NOMO-1 treated with dmso at 0.1 percent for 144 hours (cell line): ENCODE measurements around the gene SYT9.
A peak's percentile ranks its signal among the peaks of the same experiment; 100 is the strongest.

Source experiments
- DNase-seq: peaks from one replicate; lab custom pipeline; 2025; ENCODE audit not compliant: unreplicated experiment; lab: John Stamatoyannopoulos, UW

Gene SYT9

DNA sequence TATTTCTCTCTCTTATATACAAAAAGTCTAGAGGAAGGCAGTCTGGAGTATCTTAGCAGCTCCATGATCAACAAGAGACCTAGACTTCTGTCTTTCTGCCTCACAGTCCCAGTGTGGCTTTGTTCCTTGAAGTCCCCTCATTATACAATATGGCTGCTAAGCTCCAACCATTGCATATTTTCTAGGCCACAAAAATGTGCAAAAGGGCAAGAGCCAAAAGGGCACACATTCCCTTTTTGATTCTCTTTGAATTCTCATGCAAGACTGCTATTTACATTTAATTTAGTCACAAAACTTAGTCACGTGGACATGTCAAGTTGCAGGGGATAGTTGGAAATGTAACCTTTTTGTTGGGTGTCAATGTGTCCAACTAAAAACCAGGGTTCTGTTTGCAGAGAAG is 169.4 kb downstream of the SYT9 start:
- no peak for DNase-seq

GRCh38 chr11:7422544-7423331 is 171.0 kb downstream of the SYT9 start:
- DNase-seq = no peak

GRCh38 chr11:7423946-7424345 is 172.2 kb downstream of the SYT9 start:
- no peak for DNase-seq

GRCh38 chr11:7427733-7428132 is 176.0 kb downstream of the SYT9 start:
- no peak for DNase-seq

DNA sequence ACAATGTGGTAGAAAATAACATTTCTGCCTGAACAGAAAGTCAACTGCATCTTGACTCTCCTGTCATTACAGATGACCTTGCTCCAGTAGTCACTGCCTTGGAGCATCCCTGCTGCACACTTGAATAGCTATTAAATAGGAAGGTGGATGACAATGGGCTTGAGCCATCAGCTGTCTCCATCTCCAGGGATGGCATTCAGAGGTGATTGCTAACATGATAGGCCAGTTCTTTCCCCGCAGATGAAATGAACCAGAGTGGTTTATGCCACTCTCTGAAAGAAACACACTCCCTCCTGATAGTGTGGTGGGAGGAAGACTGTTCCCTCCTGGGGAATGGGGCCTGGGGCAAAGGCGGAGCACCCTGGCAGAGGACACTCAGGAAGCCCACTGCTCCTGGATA is 176.5 kb downstream of the SYT9 start:
- no peak for DNase-seq

GRCh38 chr11:7430496-7430895 is 178.8 kb downstream of the SYT9 start:
- DNase-seq = no peak

DNA sequence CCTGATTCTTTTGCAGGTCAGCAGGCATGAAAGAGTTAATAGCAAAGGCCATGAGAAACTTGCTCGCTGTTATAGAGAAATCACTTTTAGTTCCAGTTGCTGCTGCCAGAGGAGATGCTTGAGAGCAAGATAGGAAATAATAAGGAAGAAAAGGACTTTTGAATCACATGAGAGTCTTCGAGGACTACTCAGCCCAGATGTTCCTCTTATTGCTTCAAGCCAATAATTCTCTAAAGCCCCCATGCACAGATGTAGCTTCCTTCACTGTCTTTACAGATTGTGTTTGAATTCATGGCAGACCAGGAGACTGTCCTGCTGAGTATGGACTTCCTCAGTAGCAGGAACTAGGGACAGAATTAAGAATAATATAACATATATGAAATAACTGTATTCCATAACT is 183.5 kb downstream of the SYT9 start:
- no peak for DNase-seq

GRCh38 chr11:7436146-7436545 is 184.4 kb downstream of the SYT9 start:
- DNase-seq = no peak

GRCh38 chr11:7436657-7437056 is 185.0 kb downstream of the SYT9 start:
- peak; percentile 64 for DNase-seq

DNA sequence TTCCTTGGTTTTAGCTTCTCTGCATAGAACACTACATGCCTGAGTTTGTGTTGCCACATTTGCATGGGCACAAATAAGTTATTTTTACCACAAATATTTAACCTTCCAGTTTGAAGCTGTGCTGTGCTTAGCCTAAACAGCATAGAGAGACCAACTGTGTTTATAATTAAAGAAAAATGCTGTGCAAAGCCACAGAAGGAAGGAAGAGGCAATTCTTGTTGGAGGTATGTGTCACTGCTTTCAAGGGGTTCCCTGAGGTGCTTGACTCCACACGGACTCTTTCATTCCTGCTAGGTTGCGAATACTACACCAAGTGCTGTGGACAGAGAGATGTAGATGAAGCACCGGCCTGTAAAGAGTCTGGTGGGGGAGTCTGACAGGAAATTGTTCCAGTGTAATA is 186.0 kb downstream of the SYT9 start:
- DNase-seq = no peak

DNA sequence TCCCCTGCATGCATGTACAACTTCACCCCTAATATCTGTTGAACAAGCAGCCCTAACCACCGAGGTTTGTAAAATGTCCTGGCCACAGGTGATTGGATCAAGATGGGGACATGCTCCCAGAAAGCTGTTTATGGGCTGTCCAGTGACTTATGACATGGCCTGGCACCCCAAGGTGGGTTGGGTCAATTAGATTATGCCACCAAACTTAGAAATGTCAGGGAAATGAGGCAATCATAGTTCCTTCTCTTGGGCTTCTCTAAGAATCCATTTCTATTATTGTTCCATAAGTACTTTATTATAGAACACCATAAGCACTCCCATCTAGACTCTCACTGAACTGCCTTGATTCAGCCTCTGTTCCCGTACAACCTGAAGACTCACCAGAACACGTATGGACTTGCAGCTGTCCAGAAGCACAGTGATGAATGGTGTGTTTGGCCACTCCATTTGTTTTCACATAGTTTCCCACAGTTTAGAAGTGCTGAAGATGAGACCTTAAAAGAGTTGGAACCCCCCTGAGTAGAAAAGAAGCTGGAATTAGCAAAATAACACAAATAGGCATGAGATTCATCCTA is 188.1 kb downstream of the SYT9 start:
- no peak for DNase-seq

- DNase-seq = no peak
These were observed 191.0 kb downstream of the SYT9 start for GRCh38 chr11:7442588-7443215.

DNA sequence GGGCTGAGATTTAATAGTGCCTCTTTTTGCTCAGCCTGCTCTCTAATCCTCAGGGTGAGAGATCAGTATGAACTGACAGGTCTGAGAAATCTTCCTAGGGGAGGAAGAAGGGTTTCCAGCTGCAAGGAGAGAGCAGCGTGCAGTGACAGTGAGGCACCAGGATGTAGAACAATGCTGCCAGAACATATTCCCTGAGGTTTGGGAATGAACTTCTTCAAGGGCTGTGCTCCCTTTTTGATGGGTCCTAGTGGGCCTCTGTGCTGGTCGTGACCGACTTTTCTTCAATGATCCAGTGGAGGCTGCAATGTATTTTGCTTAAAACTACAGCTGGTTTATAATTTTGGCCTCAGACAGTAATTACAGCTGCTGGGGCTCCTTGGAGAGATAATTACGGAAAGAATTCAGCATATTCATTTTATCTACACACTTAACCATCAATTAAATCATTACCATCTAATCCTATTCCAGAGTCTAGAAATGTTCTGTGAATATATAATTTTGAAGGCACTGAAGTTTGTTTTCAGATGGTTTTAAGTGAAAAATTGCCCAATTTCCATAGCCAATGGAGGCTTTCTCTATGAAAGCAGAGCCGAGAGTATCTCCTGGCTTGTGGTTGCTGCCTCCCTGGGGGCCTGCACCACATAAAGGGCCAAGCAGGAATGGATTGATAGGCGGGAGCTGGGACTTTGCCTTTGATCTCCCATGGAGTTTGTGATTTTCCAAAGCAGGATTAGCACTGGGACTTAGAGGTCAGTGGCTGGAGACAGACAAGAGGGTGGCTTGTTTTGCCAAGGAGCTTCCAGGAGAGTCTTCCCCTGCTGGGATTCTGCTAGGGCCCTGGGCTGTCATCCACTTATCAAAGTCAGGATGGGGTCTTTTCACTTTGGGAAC is 192.6 kb downstream of the SYT9 start:
- DNase-seq = no peak

DNA sequence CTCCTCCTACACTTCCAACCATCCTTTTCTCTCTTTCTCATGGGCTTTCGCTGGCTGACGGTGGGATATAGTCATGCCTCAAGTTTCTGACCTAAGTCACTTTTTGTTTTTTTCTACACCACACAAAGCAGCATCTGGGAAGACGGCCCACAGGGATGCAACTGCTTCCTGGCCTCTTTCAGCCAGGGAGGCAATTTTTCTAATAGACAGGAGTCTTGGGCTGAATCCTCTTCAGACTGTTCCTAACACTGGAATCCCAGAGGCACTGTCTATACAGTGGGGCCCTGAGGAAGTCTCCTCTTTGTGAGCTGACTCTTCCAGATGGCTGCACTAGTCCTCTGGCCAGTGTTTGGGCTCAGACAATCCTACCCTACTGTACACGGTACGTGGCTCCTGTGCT is 193.9 kb downstream of the SYT9 start:
- no peak for DNase-seq

DNA sequence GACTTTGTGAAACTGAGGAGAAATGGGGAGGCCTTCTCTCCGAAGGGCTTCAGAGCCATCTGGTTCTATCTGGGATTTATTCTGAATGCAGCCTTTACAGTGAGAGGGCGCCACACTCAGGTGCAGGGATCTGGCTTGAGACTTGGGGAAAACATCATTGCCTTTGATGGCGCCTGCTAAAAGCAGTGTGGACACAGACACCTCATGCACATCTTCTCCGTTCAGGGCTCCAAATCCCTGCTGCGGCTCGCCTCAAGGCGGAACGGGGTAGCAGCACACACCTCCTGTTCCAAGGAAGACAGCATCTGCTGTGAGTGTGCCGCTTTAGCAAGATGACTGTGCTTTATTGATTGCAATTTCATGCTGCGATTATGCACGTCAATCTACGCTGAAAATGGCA is 196.5 kb downstream of the SYT9 start:
- no peak for DNase-seq

DNA sequence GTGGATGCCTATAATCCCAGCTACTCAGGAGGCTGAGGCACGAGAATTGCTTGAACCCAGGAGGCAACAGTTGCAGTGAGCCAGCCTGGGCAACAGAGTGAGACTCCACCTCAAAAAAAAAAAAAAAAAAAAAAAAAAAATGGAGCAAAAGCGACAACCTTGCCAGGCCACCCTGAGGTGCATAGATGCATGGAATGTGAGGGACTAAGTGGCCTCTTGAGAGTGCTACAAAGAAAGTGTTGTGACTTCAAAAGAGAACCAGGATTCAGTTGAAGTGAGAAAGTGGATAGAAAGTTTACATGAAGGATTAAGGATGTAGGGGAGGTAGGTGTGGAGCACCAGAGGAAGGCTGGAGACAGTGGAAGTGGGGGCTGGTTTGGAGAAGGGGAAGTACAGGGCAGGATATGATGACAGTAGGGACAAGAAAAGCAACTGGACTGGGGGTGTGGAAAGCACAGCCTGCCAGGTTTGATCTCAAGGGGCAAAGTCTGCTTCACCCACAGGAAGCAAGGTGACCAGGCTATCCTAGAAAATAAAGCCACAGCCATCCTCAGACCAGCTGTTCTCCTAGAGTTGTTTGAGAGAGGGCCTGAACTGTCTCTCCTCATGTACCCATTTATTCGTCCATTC is 197.6 kb downstream of the SYT9 start:
- DNase-seq = no peak

DNA sequence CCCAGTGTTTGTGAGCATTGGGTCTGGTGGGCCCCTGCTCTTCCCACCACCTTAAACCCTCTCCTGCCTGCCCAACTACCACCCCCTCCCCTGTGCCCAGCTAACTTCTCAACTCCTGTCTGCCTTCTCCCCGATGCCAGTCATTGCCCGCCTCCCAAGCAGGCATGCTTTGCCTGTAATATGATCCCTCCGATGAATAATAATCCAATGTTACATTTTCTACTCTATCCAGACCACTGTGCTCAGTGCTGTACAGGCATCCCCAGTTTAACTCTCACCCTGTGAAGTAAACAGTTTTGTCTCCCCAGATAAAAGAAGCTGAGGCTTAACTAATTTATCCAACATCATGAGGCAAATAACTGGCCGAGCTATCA is 198.1 kb downstream of the SYT9 start:
- no peak for DNase-seq

GRCh38 chr11:7450836-7451235 is 199.1 kb downstream of the SYT9 start:
- no peak for DNase-seq

DNA sequence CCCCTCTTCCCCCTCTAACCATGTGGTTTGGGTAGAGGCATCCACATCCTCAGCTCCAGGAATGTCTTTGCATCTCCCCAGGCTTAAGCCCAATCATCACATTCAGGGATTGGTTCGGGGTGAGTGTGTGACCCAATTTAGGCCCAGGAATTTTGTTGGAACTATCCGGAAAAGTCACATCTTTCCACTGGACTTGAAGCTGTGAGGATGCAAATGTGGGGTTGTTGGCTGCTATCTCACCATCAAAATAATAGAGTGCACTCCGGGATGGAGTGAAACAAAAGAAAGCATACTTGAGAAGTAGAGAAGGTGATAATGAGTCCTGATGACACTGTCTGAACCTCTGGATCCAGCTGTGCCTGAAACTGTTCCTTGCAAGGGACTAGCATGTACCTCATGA is 199.8 kb downstream of the SYT9 start:
- DNase-seq = no peak

DNA sequence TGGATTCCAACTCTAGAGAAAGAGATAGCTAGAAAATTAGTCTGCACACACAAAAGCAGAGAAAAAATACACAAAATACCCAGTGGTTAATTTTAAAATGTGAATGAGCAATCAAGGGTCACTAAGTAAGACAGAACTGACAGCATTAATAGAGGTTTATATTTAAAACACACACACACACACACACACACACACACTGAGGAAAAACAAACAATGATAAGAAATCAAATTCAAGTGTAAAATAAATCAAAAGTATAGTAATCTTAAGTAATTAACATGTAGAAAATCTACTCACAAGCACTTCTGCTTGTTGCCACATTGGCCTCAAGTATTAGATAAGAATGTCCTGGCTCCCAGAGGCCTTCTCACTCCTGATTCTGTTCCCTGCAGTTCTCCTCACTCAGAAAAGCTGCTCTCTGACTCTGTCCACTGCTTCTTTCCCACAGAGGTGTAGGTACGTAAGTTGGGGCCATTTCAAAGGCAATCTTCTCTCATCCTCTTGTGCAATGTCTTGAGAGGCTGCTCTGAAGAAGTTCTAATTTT is 200.3 kb downstream of the SYT9 start:
- no peak for DNase-seq

- no peak for DNase-seq
These were observed 203.2 kb downstream of the SYT9 start for GRCh38 chr11:7454854-7455253.
